ENCODE measurements around the gene ZNF227.
"Not testable (repeated sequence)": the region's sequence is repeated elsewhere in the genome, so short reads cannot be mapped to it uniquely, and the experiment has no call there.

DNA sequence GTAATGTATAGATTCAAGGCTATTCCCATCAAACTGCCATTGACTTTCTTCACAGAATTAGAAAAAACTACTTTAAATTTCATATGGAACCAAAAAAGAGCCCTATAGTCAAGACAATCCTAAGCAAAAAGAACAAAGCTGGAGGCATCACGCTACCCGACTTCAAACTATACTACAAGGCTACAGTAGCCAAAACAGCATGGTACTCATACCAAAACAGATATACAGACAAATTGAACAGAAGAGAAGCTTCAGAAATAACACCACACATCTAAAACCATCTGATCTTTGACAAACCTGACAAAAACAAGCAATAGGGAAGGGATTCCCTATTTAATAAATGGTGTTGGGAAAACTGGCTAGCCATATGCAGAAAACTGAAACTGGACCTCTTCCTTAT lies 40.0 kb downstream of the ZNF227 start:
- not testable (repeated sequence) for TF ChIP-seq EZH2 (IDR thresholded peaks at IDR 0.05; ENCODE audit: borderline replicate concordance, low read length)
- TF ChIP-seq, protein P1, sequence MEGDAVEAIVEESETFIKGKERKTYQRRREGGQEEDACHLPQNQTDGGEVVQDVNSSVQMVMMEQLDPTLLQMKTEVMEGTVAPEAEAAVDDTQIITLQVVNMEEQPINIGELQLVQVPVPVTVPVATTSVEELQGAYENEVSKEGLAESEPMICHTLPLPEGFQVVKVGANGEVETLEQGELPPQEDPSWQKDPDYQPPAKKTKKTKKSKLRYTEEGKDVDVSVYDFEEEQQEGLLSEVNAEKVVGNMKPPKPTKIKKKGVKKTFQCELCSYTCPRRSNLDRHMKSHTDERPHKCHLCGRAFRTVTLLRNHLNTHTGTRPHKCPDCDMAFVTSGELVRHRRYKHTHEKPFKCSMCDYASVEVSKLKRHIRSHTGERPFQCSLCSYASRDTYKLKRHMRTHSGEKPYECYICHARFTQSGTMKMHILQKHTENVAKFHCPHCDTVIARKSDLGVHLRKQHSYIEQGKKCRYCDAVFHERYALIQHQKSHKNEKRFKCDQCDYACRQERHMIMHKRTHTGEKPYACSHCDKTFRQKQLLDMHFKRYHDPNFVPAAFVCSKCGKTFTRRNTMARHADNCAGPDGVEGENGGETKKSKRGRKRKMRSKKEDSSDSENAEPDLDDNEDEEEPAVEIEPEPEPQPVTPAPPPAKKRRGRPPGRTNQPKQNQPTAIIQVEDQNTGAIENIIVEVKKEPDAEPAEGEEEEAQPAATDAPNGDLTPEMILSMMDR (IDR thresholded peaks at IDR 0.05; ENCODE audit: low read length): not testable (repeated sequence)
